RKO (cell line): ENCODE measurements around the gene COL28A1.
"Not testable (repeated sequence)": the region's sequence is repeated elsewhere in the genome, so short reads cannot be mapped to it uniquely, and the experiment has no call there.

Source experiments
- DNase-seq: peaks from one replicate; pipeline ENCODE4 v3.0.0-alpha.2; 2016; ENCODE audit warnings: low spot score

COL28A1 gene

GRCh38 chr7:7416031-7416858 is 119.4 kb downstream of the COL28A1 start:
- no peak for DNase-seq

- DNase-seq: no peak
Observed at GRCh38 chr7:7414791-7415603, 120.7 kb downstream of the COL28A1 start.

GRCh38 chr7:7408001-7408770 is 127.5 kb downstream of the COL28A1 start:
- DNase-seq: no peak

GRCh38 chr7:7405461-7405860 is 130.2 kb downstream of the COL28A1 start:
- DNase-seq: no peak

- no peak for DNase-seq
Observed at GRCh38 chr7:7399707-7400106, 136.0 kb downstream of the COL28A1 start.

- DNase-seq: no peak
Observed at GRCh38 chr7:7395785-7396184, 139.9 kb downstream of the COL28A1 start.

GRCh38 chr7:7388164-7388563 is 147.5 kb downstream of the COL28A1 start:
- DNase-seq: not testable (repeated sequence)

GRCh38 chr7:7385421-7385820 is 150.3 kb downstream of the COL28A1 start:
- DNase-seq: no peak

GRCh38 chr7:7384228-7384627 is 151.4 kb downstream of the COL28A1 start:
- DNase-seq: no peak

- no peak for DNase-seq
Observed at GRCh38 chr7:7375538-7375937, 160.1 kb downstream of the COL28A1 start.

GRCh38 chr7:7370076-7370475 is 165.6 kb downstream of the COL28A1 start:
- DNase-seq: no peak

- no peak for DNase-seq
Observed at GRCh38 chr7:7369134-7369533, 166.5 kb downstream of the COL28A1 start.

- no peak for DNase-seq
Observed at GRCh38 chr7:7354674-7355073, 181.0 kb downstream of the COL28A1 start.

GRCh38 chr7:7352845-7353244 is 182.8 kb downstream of the COL28A1 start:
- no peak for DNase-seq

- no peak for DNase-seq
Observed at GRCh38 chr7:7351832-7352231, 183.8 kb downstream of the COL28A1 start.

GRCh38 chr7:7351156-7351555 is 184.5 kb downstream of the COL28A1 start:
- DNase-seq: no peak

- no peak for DNase-seq
Observed at GRCh38 chr7:7349156-7349555, 186.5 kb downstream of the COL28A1 start.

- no peak for DNase-seq
Observed at GRCh38 chr7:7347045-7347444, 188.6 kb downstream of the COL28A1 start.

GRCh38 chr7:7344583-7344982 is 191.1 kb downstream of the COL28A1 start:
- no peak for DNase-seq

GRCh38 chr7:7335909-7336308 is 199.8 kb downstream of the COL28A1 start:
- DNase-seq: no peak

- DNase-seq: no peak
Observed at GRCh38 chr7:7335215-7335614, 200.5 kb downstream of the COL28A1 start.

- DNase-seq: no peak
Observed at GRCh38 chr7:7333610-7334009, 202.1 kb downstream of the COL28A1 start.
